ENCODE measurements around the gene KPNA4.

KPNA4 gene

DNA sequence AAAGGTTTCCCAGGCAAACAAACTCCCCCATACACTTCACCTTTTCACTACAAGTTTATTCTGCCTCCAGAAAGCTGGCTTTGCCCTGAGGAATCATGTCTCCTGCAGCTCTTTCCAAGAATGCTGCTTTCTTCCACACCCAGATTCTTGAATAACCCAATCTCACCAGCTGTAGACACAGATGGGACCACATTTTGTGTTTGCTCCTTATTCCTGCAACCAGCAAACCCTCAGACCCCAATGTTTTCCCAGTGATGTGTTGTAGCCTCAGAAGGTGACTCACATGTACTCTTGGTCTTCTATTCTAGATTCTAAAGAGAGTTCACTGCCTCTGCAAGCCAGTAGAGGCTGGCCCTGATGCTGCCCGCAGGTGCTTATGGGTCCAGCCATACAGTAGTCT is 92.2 kb downstream of the KPNA4 start:
- no peak for TF ChIP-seq CTCF (conservative IDR thresholded peaks at IDR 0.05; ENCODE audit: control insufficient read depth, insufficient read depth, low read depth, low read length)
- no peak overlapping the region for H3K4me3 ChIP-seq (ENCODE audit: control insufficient read depth, low read depth, low read length)
- peak; percentile 95 for DNase-seq (ENCODE audit: low read depth)

DNA sequence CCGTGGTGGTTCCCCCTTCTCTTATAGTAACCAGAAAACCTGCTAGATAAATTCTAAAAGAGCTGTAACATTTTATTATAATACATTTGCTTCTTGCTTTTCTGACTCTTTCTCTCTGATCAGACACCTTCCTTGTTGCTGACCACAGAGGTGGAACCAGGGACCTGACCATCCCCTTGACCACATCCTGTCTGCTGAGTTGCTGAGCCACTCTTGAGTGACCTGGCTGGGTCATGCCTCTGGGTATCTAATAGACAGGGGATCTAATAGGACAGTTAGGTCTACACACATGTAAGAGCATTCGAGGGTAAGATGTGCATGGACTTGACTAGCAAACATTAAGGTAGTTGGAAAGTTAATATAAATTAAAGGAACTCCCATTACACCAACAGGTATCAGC is 93.0 kb downstream of the KPNA4 start:
- no peak for DNase-seq (ENCODE audit: low read depth)
- H3K4me3 ChIP-seq (ENCODE audit: control insufficient read depth, low read depth, low read length) = no peak overlapping the region
- TF ChIP-seq CTCF (conservative IDR thresholded peaks at IDR 0.05; ENCODE audit: control insufficient read depth, insufficient read depth, low read depth, low read length) = no peak

DNA sequence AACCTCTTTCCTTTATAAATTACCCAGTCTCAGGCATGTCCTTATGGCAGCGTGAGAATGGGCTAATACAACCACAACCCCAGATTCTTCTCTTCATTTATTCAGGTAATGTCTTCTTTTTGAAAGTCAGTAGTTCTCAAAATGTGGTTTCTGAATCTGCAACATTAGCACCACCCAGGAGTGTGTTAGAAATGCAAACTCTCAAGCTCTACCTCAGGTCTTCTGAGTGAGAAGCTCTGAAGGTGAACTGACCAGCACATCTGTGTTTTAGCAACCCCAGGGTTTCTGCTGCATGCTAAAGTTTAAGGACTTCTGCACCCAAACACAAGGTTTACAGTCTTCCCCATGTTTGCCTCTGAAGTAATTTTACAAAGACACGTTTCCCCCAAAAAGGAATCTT is 93.5 kb downstream of the KPNA4 start:
- TF ChIP-seq CTCF (conservative IDR thresholded peaks at IDR 0.05; ENCODE audit: control insufficient read depth, insufficient read depth, low read depth, low read length) = no peak
- no peak overlapping the region for H3K4me3 ChIP-seq (ENCODE audit: control insufficient read depth, low read depth, low read length)
- no peak for DNase-seq (ENCODE audit: low read depth)

GRCh38 chr3:160470181-160470580 is 95.2 kb downstream of the KPNA4 start:
- DNase-seq (ENCODE audit: low read depth) = no peak
- no peak for TF ChIP-seq CTCF (conservative IDR thresholded peaks at IDR 0.05; ENCODE audit: control insufficient read depth, insufficient read depth, low read depth, low read length)
- H3K4me3 ChIP-seq (ENCODE audit: control insufficient read depth, low read depth, low read length) = no peak overlapping the region

- DNase-seq (ENCODE audit: low read depth) = no peak
Measured at GRCh38 chr3:160464971-160465370, 100.4 kb downstream of the KPNA4 start.

GRCh38 chr3:160464321-160464720 is 101.0 kb downstream of the KPNA4 start:
- DNase-seq (ENCODE audit: low read depth) = no peak
- no peak overlapping the region for H3K4me3 ChIP-seq (ENCODE audit: control insufficient read depth, low read depth, low read length)
- no peak for TF ChIP-seq CTCF (conservative IDR thresholded peaks at IDR 0.05; ENCODE audit: control insufficient read depth, insufficient read depth, low read depth, low read length)

More at GRCh38 chr3:160464971-160465370, 100.4 kb downstream of the KPNA4 start:
- H3K4me3 ChIP-seq (ENCODE audit: control insufficient read depth, low read depth, low read length) = no peak overlapping the region
- no peak for TF ChIP-seq CTCF (conservative IDR thresholded peaks at IDR 0.05; ENCODE audit: control insufficient read depth, insufficient read depth, low read depth, low read length)

GRCh38 chr3:160460033-160460432 is 105.3 kb downstream of the KPNA4 start:
- DNase-seq (ENCODE audit: low read depth) = no peak
- no peak for TF ChIP-seq CTCF (conservative IDR thresholded peaks at IDR 0.05; ENCODE audit: control insufficient read depth, insufficient read depth, low read depth, low read length)
- no peak overlapping the region for H3K4me3 ChIP-seq (ENCODE audit: control insufficient read depth, low read depth, low read length)
